Stomach (tissue), 9 donors: ENCODE measurements around the gene DNAJB13. TPM values are rescaled to one million over a fixed set of nuclear protein-coding genes. Genes with fewer than 3 reads are reported as not detected.

Source experiments
- DNase-seq, 2 donors: peaks; one replicate each; pipeline versions ENCODE4 v3.0.0 to v3.0.0-alpha.2; 2013 to 2019
- H3K27ac ChIP-seq, 5 donors: fragments of 200-600 bp in 4 of 5; sonication (generic) in 4 of 5; one replicate each; pipeline ENCODE4 v1.5.1; 2013 to 2019; ENCODE audit warnings: mild to moderate bottlenecking in 1 of 5, moderate library complexity in 1 of 5
- H3K27me3 ChIP-seq, 3 donors: fragments of 200-600 bp; sonication (generic); one replicate each; pipeline ENCODE4 v1.5.1; 2017 to 2019; ENCODE audit warnings: mixed run types in 1 of 3
- H3K36me3 ChIP-seq, 4 donors: fragments of 200-600 bp; sonication (generic); 1 replicate in 3 of 4; 2 replicates in 1 of 4; pipeline ENCODE4 v1.5.1; 2016 to 2019
- H3K4me1 ChIP-seq, 4 donors: fragments of 200-600 bp; sonication (generic); one replicate each; pipeline ENCODE4 v1.5.1; 2016 to 2019
- H3K4me3 ChIP-seq, 4 donors: fragments of 200-600 bp; sonication (generic) in 3 of 4; one replicate each; pipeline ENCODE4 v1.5.1; 2016 to 2019; ENCODE audit warnings: mild to moderate bottlenecking in 1 of 4
- H3K9me3 ChIP-seq, 4 donors: fragments of 200-600 bp; sonication (generic); one replicate each; pipeline ENCODE4 v1.5.1; 2016 to 2019
- CTCF ChIP-seq, 7 experiments: fragments of 450-650 bp in 4 of 7; fragments of 200-600 bp in 3 of 7; sonication (generic) in 3 of 7; IDR thresholded peaks; one replicate each; pipeline ENCODE4 v1.5.1; 2016 to 2019; ENCODE audit warnings: antibody characterized with exemption in 7 of 7, control low read depth in 2 of 7, mild to moderate bottlenecking in 1 of 7
- EP300 ChIP-seq: sonication (generic); formaldehyde crosslinking; IDR thresholded peaks from one replicate; pipeline ENCODE4 v1.6.1; 2017; ENCODE audit warnings: antibody characterized with exemption
- POLR2A ChIP-seq, 4 donors: fragments of 450-650 bp; IDR thresholded peaks; one replicate each; pipeline ENCODE4 v1.6.1; 2016; ENCODE audit warnings: antibody characterized with exemption in 4 of 4, control low read depth in 2 of 4, mild to moderate bottlenecking in 1 of 4, moderate library complexity in 1 of 4
- POLR2AphosphoS5 ChIP-seq, 3 donors: sonication (generic); formaldehyde crosslinking; IDR thresholded peaks; one replicate each; pipeline ENCODE4 v1.6.1; 2016; ENCODE audit warnings: antibody characterized with exemption in 3 of 3
- WGBS, 5 donors: extraction: QIAGEN DNeasy Blood & Tissue Kit in 3 of 5; methylation state at CpG; one replicate each; pipeline versions ENCODE4 v1.1.5 to v1.1.7; 2013 to 2018; 5-methylcytosine and 5-hydroxymethylcytosine counted together
- intact Hi-C: fragments of 100-400 bp; cut with DNase I; formaldehyde crosslinking; loops from one replicate; pipeline ENCODE4 v1.15.1; 2023; ENCODE audit warnings: low total_unique reads
- polyA plus RNA-seq, 3 donors: library from polyadenylated mRNA; stranded (reverse); fragments of 200-250 nt; gene quantifications; one replicate each; pipeline ENCODE4 v1.2.3, GENCODE V29; 2013
- total RNA-seq, 5 donors: library from RNA; depleted of rRNA; stranded (reverse); fragments of >200 nt; gene quantifications; one replicate each; pipeline versions ENCODE4 v1.1.0 to v1.2.3, GENCODE V29; 2014 to 2016
- donor health status: healthy with polysubstance abuse.
- donor health status: Bipolar disorder and iron deficiency.
- donor health status: healthy.

Gene DNAJB13
- total and polyA plus RNA-seq, 8 donors, result 0.28 TPM; not detected in 7

- H3K4me3 ChIP-seq, result no peak overlapping the region
- H3K36me3 ChIP-seq, result peaks cover 12 to 34% (median 23%) of the 10 kb centered on the region in 4 donors
- no peaks in the 10 kb centered on the region for H3K27me3 ChIP-seq
- peak; percentile 53 to 70 for DNase-seq
- TF ChIP-seq POLR2AphosphoS5 (IDR thresholded peaks at IDR 0.05), result peak in 1 of 3 donors; percentile 10
- no peak for TF ChIP-seq CTCF (IDR thresholded peaks at IDR 0.05)
- no peaks in the 10 kb centered on the region for H3K9me3 ChIP-seq
- H3K4me1 ChIP-seq, result peaks cover 0 to 14% (median 6%) of the 10 kb centered on the region in 4 donors
- intact Hi-C loops, result no loop called here
- no peak overlapping the region for H3K27ac ChIP-seq
- 65 to 71% (median 69%) methylated on average over 11 of the region's 11 CpGs for WGBS, 5 donors
These were observed 54.2 kb downstream of the DNAJB13 start for GRCh38 chr11:74004759-74005615.

- peaks cover 0 to 24% (median 6%) of the 10 kb centered on the region in 4 donors for H3K4me1 ChIP-seq
- no peak overlapping the region for H3K4me3 ChIP-seq
- WGBS, 5 donors, result 94 to 97% (median 94%) methylated on average over 14 to 29 of the region's 29 CpGs
- intact Hi-C loops, result no loop called here
- H3K27me3 ChIP-seq, result no peaks in the 10 kb centered on the region
- no peak for TF ChIP-seq CTCF (IDR thresholded peaks at IDR 0.05)
- no peak for TF ChIP-seq POLR2A (IDR thresholded peaks at IDR 0.05)
- TF ChIP-seq EP300, result no peak
- no peak for TF ChIP-seq POLR2AphosphoS5 (IDR thresholded peaks at IDR 0.05)
- no peak for DNase-seq
- H3K27ac ChIP-seq, result no peak overlapping the region
- peaks cover 12 to 30% (median 19%) of the 10 kb centered on the region in 4 donors for H3K36me3 ChIP-seq
- no peaks in the 10 kb centered on the region for H3K9me3 ChIP-seq
These were observed 55.1 kb downstream of the DNAJB13 start for GRCh38 chr11:74005721-74006517.

GRCh38 chr11:74006743-74007304, 56.0 kb downstream of the DNAJB13 start:
- Histone ChIP-seq H3K36me3 (peaks cover 12 to 22% (median 17%) of the 10 kb centered on the region in 4 donors), H3K4me3 (no peak overlapping the region), H3K27me3 (no peaks in the 10 kb centered on the region), H3K27ac (no peak overlapping the region), H3K9me3 (no peaks in the 10 kb centered on the region), H3K4me1 (peaks cover 0 to 31% (median 6%) of the 10 kb centered on the region in 4 donors)
- TF ChIP-seq EP300 (no peak), POLR2A (IDR thresholded peaks at IDR 0.05) (no peak), POLR2AphosphoS5 (IDR thresholded peaks at IDR 0.05) (no peak), CTCF (IDR thresholded peaks at IDR 0.05) (no peak)
- intact Hi-C loops, result no loop called here
- no peak for DNase-seq
- WGBS, 5 donors, result 80 to 93% (median 85%) methylated on average over 7 of the region's 7 CpGs

GRCh38 chr11:74007691-74008372, 57.0 kb downstream of the DNAJB13 start:
- no peaks in the 10 kb centered on the region for H3K27me3 ChIP-seq
- H3K4me3 ChIP-seq, result no peak overlapping the region
- H3K36me3 ChIP-seq, result peaks cover 6 to 25% (median 18%) of the 10 kb centered on the region in 4 donors
- no peak for TF ChIP-seq CTCF (IDR thresholded peaks at IDR 0.05)
- TF ChIP-seq POLR2A (IDR thresholded peaks at IDR 0.05), result no peak
- no peak for TF ChIP-seq EP300
- TF ChIP-seq POLR2AphosphoS5 (IDR thresholded peaks at IDR 0.05), result no peak
- no peaks in the 10 kb centered on the region for H3K9me3 ChIP-seq
- peak overlapping the region in 1 of 5 donors; percentile 50 for H3K27ac ChIP-seq
- peaks cover 0 to 31% (median 6%) of the 10 kb centered on the region in 4 donors for H3K4me1 ChIP-seq
- WGBS, 5 donors, result 78 to 87% (median 82%) methylated on average over 5 to 6 of the region's 6 CpGs
- intact Hi-C loops, result no loop called here
- DNase-seq, result no peak
